ENCODE measurements around the gene FOXF1. TPM values are rescaled to one million over a fixed set of nuclear protein-coding genes. Genes with fewer than 3 reads are reported as not detected.

The FOXF1 gene
- total RNA-seq, 2 experiments from 2014 or later = not detected

- H3K27ac Mint-ChIP-seq = no peak overlapping the region
- POLR2A ChIA-PET = no interaction called here
- DNase-seq (no peak), ATAC-seq (ENCODE audit: poor library complexity) (no peak)
- Histone ChIP-seq H3K36me3 (ENCODE audit: insufficient read depth, low read length) (peaks cover 62% of the 10 kb centered on the region), H3K4me3 (ENCODE audit: low read length) (no peak overlapping the region), H3K27ac (ENCODE audit: low read depth in 1 of 2, low read length in 2 of 2) (no peak overlapping the region), H3K27me3 (ENCODE audit: control insufficient read depth in 1 of 2, insufficient read depth in 2 of 2, low read length in 2 of 2) (no peaks in the 10 kb centered on the region), H3K9me3 (ENCODE audit: control insufficient read depth in 1 of 2, insufficient read depth in 1 of 2, low read length in 2 of 2) (no peaks in the 10 kb centered on the region), H3K4me1 (ENCODE audit: insufficient read depth, low read length) (no peaks in the 10 kb centered on the region)
- intact Hi-C loops (cut with DNase I, micrococcal nuclease) = no loop called here
- peaks cover 7% of the 10 kb centered on the region for H3K4me1 Mint-ChIP-seq (ENCODE audit: low read depth)
- TF ChIP-seq CTCF (IDR thresholded peaks at IDR 0.05) = no peak
- CTCF ChIA-PET = no interaction called here
- no peaks in the 10 kb centered on the region for H3K27me3 Mint-ChIP-seq
- peaks cover 94% of the 10 kb centered on the region for H3K36me3 Mint-ChIP-seq (ENCODE audit: low read depth)
- H3K9me3 Mint-ChIP-seq = no peaks in the 10 kb centered on the region
- no peak overlapping the region for H3K4me3 Mint-ChIP-seq
Measured at GRCh38 chr16:86540894-86541293, 30.6 kb downstream of the FOXF1 start.

GRCh38 chr16:86541560-86541959, 31.2 kb downstream of the FOXF1 start:
- ATAC-seq (ENCODE audit: poor library complexity) (no peak), DNase-seq (no peak)
- Histone ChIP-seq H3K4me3 (ENCODE audit: low read length) (no peak overlapping the region), H3K9me3 (ENCODE audit: control insufficient read depth in 1 of 2, insufficient read depth in 1 of 2, low read length in 2 of 2) (no peaks in the 10 kb centered on the region), H3K36me3 (ENCODE audit: insufficient read depth, low read length) (peaks cover 63% of the 10 kb centered on the region), H3K27me3 (ENCODE audit: control insufficient read depth in 1 of 2, insufficient read depth in 2 of 2, low read length in 2 of 2) (no peaks in the 10 kb centered on the region), H3K27ac (ENCODE audit: low read depth in 1 of 2, low read length in 2 of 2) (no peak overlapping the region), H3K4me1 (ENCODE audit: insufficient read depth, low read length) (no peaks in the 10 kb centered on the region)
- ChIA-PET CTCF (no interaction called here), POLR2A (no interaction called here)
- no peaks in the 10 kb centered on the region for H3K27me3 Mint-ChIP-seq
- intact Hi-C loops (cut with DNase I, micrococcal nuclease) = no loop called here
- peaks cover 7% of the 10 kb centered on the region for H3K4me1 Mint-ChIP-seq (ENCODE audit: low read depth)
- H3K27ac Mint-ChIP-seq = no peak overlapping the region
- H3K4me3 Mint-ChIP-seq = no peak overlapping the region
- TF ChIP-seq CTCF (IDR thresholded peaks at IDR 0.05) = no peak
- H3K36me3 Mint-ChIP-seq (ENCODE audit: low read depth) = peaks cover 93% of the 10 kb centered on the region
- no peaks in the 10 kb centered on the region for H3K9me3 Mint-ChIP-seq

GRCh38 chr16:86542756-86543750, 32.7 kb downstream of the FOXF1 start:
- intact Hi-C loops (cut with DNase I, micrococcal nuclease) = no loop called here
- DNase-seq (no peak), ATAC-seq (ENCODE audit: poor library complexity) (no peak)
- Mint-ChIP-seq H3K27me3 (no peaks in the 10 kb centered on the region), H3K27ac (no peak overlapping the region), H3K36me3 (ENCODE audit: low read depth) (peaks cover 93% of the 10 kb centered on the region), H3K4me1 (ENCODE audit: low read depth) (peaks cover 7% of the 10 kb centered on the region), H3K9me3 (no peaks in the 10 kb centered on the region), H3K4me3 (no peak overlapping the region)
- CTCF ChIA-PET = no interaction called here
- Histone ChIP-seq H3K36me3 (ENCODE audit: insufficient read depth, low read length) (peaks cover 67% of the 10 kb centered on the region), H3K9me3 (ENCODE audit: control insufficient read depth in 1 of 2, insufficient read depth in 1 of 2, low read length in 2 of 2) (no peaks in the 10 kb centered on the region), H3K4me3 (ENCODE audit: low read length) (no peak overlapping the region), H3K27me3 (ENCODE audit: control insufficient read depth in 1 of 2, insufficient read depth in 2 of 2, low read length in 2 of 2) (no peaks in the 10 kb centered on the region), H3K4me1 (ENCODE audit: insufficient read depth, low read length) (no peaks in the 10 kb centered on the region), H3K27ac (ENCODE audit: low read depth in 1 of 2, low read length in 2 of 2) (no peak overlapping the region)
- POLR2A ChIA-PET = no interaction called here
- TF ChIP-seq CTCF (IDR thresholded peaks at IDR 0.05) = no peak

All from CD4-positive, alpha-beta T cell (primary cell).